RWPE2 (cell line): ENCODE results near the gene MAPK10.

Experiments used
- ATAC-seq: fragments of 200-7000 bp; cut with Tn5 transposase; 3 replicates; pipeline ENCODE4 v1.9.1; 2021; ENCODE audit warnings: low read depth
- DNase-seq: peaks from one replicate; pipeline ENCODE4 v3.0.0-alpha.2; 2020; ENCODE audit warnings: low spot score
- H3K27ac ChIP-seq: fragments of 450-650 bp; 2 replicates; pipeline ENCODE4 v1.5.1; 2017; ENCODE audit warnings: mild to moderate bottlenecking; ENCODE audit not compliant: poor library complexity, severe bottlenecking
- H3K27me3 ChIP-seq: fragments of 250-450 bp; sonication (Bioruptor Pico); 2 replicates; pipeline ENCODE4 v1.5.1; 2021; ENCODE audit warnings: mild to moderate bottlenecking, moderate library complexity; ENCODE audit not compliant: insufficient read depth, poor library complexity, severe bottlenecking
- H3K36me3 ChIP-seq: fragments of 250-450 bp; sonication (Bioruptor Pico); 2 replicates; pipeline ENCODE4 v1.5.1; 2020; ENCODE audit warnings: low read depth, mild to moderate bottlenecking, moderate library complexity
- H3K4me1 ChIP-seq: fragments of 250-450 bp; sonication (Bioruptor Pico); 2 replicates; pipeline ENCODE4 v1.5.1; 2021; ENCODE audit warnings: mild to moderate bottlenecking, moderate library complexity; ENCODE audit not compliant: insufficient read depth, poor library complexity, severe bottlenecking
- H3K4me3 ChIP-seq: fragments of 250-450 bp; sonication (Bioruptor Pico); 2 replicates; pipeline ENCODE4 v1.5.1; 2021; ENCODE audit warnings: mild to moderate bottlenecking, moderate library complexity; ENCODE audit not compliant: severe bottlenecking
- H3K9me3 ChIP-seq: fragments of 250-450 bp; sonication (Bioruptor Pico); 2 replicates; pipeline ENCODE4 v1.5.1; 2021; ENCODE audit warnings: mild to moderate bottlenecking, moderate library complexity; ENCODE audit not compliant: severe bottlenecking
- CTCF ChIP-seq: fragments of 450-650 bp; IDR thresholded peaks from one replicate; pipeline ENCODE4 v1.5.1; 2017; ENCODE audit warnings: mild to moderate bottlenecking, moderate library complexity; ENCODE audit not compliant: poor library complexity, severe bottlenecking

MAPK10 gene

GRCh38 chr4:86359944-86360478 lies at the start of gene MAPK10:
MAPK10 (minus strand) TSS chr4:86360053.
- H3K36me3 ChIP-seq = no peaks in the 10 kb centered on the region
- H3K9me3 ChIP-seq = no peaks in the 10 kb centered on the region
- no peaks in the 10 kb centered on the region for H3K4me1 ChIP-seq
- no peak for DNase-seq
- H3K27me3 ChIP-seq = no peaks in the 10 kb centered on the region
- TF ChIP-seq CTCF = no peak
- H3K27ac ChIP-seq = no peak within 1 kb of the TSS
- no peak within 1 kb of the TSS for H3K4me3 ChIP-seq
- ATAC-seq = no peak

GRCh38 chr4:86403575-86403974 lies 43.7 kb upstream of the MAPK10 start:
- Histone ChIP-seq H3K9me3 (no peaks in the 10 kb centered on the region), H3K27me3 (no peaks in the 10 kb centered on the region), H3K4me3 (no peak overlapping the region), H3K4me1 (no peaks in the 10 kb centered on the region), H3K27ac (no peak overlapping the region), H3K36me3 (no peaks in the 10 kb centered on the region)
- ATAC-seq (no peak), DNase-seq (no peak)
- no peak for TF ChIP-seq CTCF

GRCh38 chr4:86401826-86402225 lies 42.0 kb upstream of the MAPK10 start:
- no peak for TF ChIP-seq CTCF
- no peak for ATAC-seq

GRCh38 chr4:86400216-86400615 lies 40.4 kb upstream of the MAPK10 start:
- Histone ChIP-seq H3K4me3 (no peak overlapping the region), H3K27ac (no peak overlapping the region), H3K36me3 (no peaks in the 10 kb centered on the region), H3K9me3 (no peaks in the 10 kb centered on the region), H3K27me3 (no peaks in the 10 kb centered on the region), H3K4me1 (no peaks in the 10 kb centered on the region)
- TF ChIP-seq CTCF = no peak
- DNase-seq = no peak
- no peak for ATAC-seq

More at GRCh38 chr4:86401826-86402225, 42.0 kb upstream of the MAPK10 start:
- no peak for DNase-seq
- Histone ChIP-seq H3K4me3 (no peak overlapping the region), H3K27ac (no peak overlapping the region), H3K36me3 (no peaks in the 10 kb centered on the region), H3K4me1 (no peaks in the 10 kb centered on the region), H3K27me3 (no peaks in the 10 kb centered on the region), H3K9me3 (no peaks in the 10 kb centered on the region)

GRCh38 chr4:86398187-86398586 lies 38.3 kb upstream of the MAPK10 start:
- H3K27ac ChIP-seq = no peak overlapping the region
- TF ChIP-seq CTCF = no peak
- no peaks in the 10 kb centered on the region for H3K4me1 ChIP-seq
- ATAC-seq (no peak), DNase-seq (no peak)
- no peak overlapping the region for H3K4me3 ChIP-seq
- H3K36me3 ChIP-seq = no peaks in the 10 kb centered on the region
- H3K27me3 ChIP-seq = no peaks in the 10 kb centered on the region
- H3K9me3 ChIP-seq = no peaks in the 10 kb centered on the region
